Measurements from ENCODE around the gene ADAM22. TPM values are rescaled to one million over a fixed set of nuclear protein-coding genes. Genes with fewer than 3 reads are reported as not detected.
A peak's percentile ranks its signal among the peaks of the same experiment; 100 is the strongest.

The ADAM22 gene
- total RNA-seq, 1 experiment from 2014 or later: 7.1 TPM

DNA sequence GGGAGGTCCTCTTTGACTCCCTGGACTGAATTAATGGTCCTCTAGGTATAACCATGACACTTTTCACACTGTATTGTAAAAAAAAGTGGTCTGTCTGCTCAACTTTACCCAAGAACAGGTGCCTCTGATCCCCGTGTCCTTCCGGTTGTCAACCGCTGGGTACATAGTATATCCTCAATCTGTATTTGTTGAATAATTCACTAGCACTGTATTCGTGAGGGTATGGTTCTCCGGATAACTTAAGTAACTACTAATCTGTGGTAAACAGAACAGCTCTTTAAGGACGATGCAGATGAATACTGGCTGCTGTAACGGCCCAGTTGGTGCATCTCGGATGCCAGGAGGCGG, 472 bp upstream of the ADAM22 start:
- Histone ChIP-seq H3K36me3 (ENCODE audit: insufficient read depth, low read length, poor library complexity, severe bottlenecking) (no peaks in the 10 kb centered on the region), H3K27me3 (replicated peaks; ENCODE audit: insufficient read depth, low read depth, low read length, poor library complexity) (no peaks in the 10 kb centered on the region), H3K27ac (ENCODE audit: low read depth, low read length, poor library complexity, severe bottlenecking) (no peak overlapping the region), H3K4me3 (ENCODE audit: low read depth, low read length, poor library complexity, severe bottlenecking) (peak overlapping the region; percentile 93), H3K9me3 (ENCODE audit: low read depth, low read length, poor library complexity, severe bottlenecking) (no peaks in the 10 kb centered on the region), H3K4me1 (ENCODE audit: insufficient read depth, low read length, poor library complexity, severe bottlenecking) (no peaks in the 10 kb centered on the region)
- CTCF ChIA-PET: interaction anchor here (0.5 to 1.3 kb wide), 2 partner anchors 236 to 1007 kb away, joined by 3 to 7 read pairs; no protein-coding TSS in a partner anchor
- no peak for DNase-seq (ENCODE audit: low spot score)
- no TSS peak for BruUV-seq (replicated peaks)
- POLR2A ChIA-PET (ENCODE audit: low non-redundant PET): interaction anchor here (0.6 kb wide), 1 partner anchor 26 kb away, joined by 3 read pairs; no protein-coding TSS in a partner anchor
- intact Hi-C loops (cut with micrococcal nuclease; ENCODE audit: unreplicated experiment): loop anchor here (10.0 kb wide), 1 partner anchor 171 kb away; no protein-coding TSS in a partner anchor
- TF ChIP-seq EZH2 (IDR thresholded peaks at IDR 0.05; ENCODE audit: borderline replicate concordance, low read depth, low read length, poor library complexity, severe bottlenecking): no peak
- no peak for TF ChIP-seq CTCF (conservative IDR thresholded peaks at IDR 0.05; ENCODE audit: low read depth, low read length)

- DNase-seq (ENCODE audit: low spot score): peak; percentile 52
- Histone ChIP-seq H3K4me1 (ENCODE audit: insufficient read depth, low read length, poor library complexity, severe bottlenecking) (no peaks in the 10 kb centered on the region), H3K9me3 (ENCODE audit: low read depth, low read length, poor library complexity, severe bottlenecking) (no peaks in the 10 kb centered on the region), H3K36me3 (ENCODE audit: insufficient read depth, low read length, poor library complexity, severe bottlenecking) (no peaks in the 10 kb centered on the region), H3K4me3 (ENCODE audit: low read depth, low read length, poor library complexity, severe bottlenecking) (peak overlapping the region; percentile 93), H3K27me3 (replicated peaks; ENCODE audit: insufficient read depth, low read depth, low read length, poor library complexity) (no peaks in the 10 kb centered on the region), H3K27ac (ENCODE audit: low read depth, low read length, poor library complexity, severe bottlenecking) (peak overlapping the region; percentile 55)
- intact Hi-C loops (cut with micrococcal nuclease; ENCODE audit: unreplicated experiment): loop anchor here (10.0 kb wide), 1 partner anchor 170 kb away; no protein-coding TSS in a partner anchor
- ChIA-PET POLR2A (ENCODE audit: low non-redundant PET) (interaction anchor here (0.7 kb wide), 1 partner anchor 151 kb away, joined by 3 read pairs; no protein-coding TSS in a partner anchor), CTCF (no interaction called here)
- BruUV-seq (replicated peaks): no TSS peak
- TF ChIP-seq CTCF (conservative IDR thresholded peaks at IDR 0.05; ENCODE audit: low read depth, low read length): no peak
- no peak for TF ChIP-seq EZH2 (IDR thresholded peaks at IDR 0.05; ENCODE audit: borderline replicate concordance, low read depth, low read length, poor library complexity, severe bottlenecking)
Measured at GRCh38 chr7:87934699-87935383, 790 bp downstream of the ADAM22 start.

GRCh38 chr7:87935384-87935706, 1.3 kb downstream of the ADAM22 start:
- DNase-seq (ENCODE audit: low spot score): no peak
- no peaks in the 10 kb centered on the region for H3K36me3 ChIP-seq (ENCODE audit: insufficient read depth, low read length, poor library complexity, severe bottlenecking)
- CTCF ChIA-PET: no interaction called here
- intact Hi-C loops (cut with micrococcal nuclease; ENCODE audit: unreplicated experiment): loop anchor here (10.0 kb wide), 1 partner anchor 169 kb away; no protein-coding TSS in a partner anchor
- H3K27me3 ChIP-seq (replicated peaks; ENCODE audit: insufficient read depth, low read depth, low read length, poor library complexity): no peaks in the 10 kb centered on the region
- POLR2A ChIA-PET (ENCODE audit: low non-redundant PET): no interaction called here
- no peak overlapping the region for H3K27ac ChIP-seq (ENCODE audit: low read depth, low read length, poor library complexity, severe bottlenecking)
- peak overlapping the region; percentile 93 for H3K4me3 ChIP-seq (ENCODE audit: low read depth, low read length, poor library complexity, severe bottlenecking)
- H3K4me1 ChIP-seq (ENCODE audit: insufficient read depth, low read length, poor library complexity, severe bottlenecking): no peaks in the 10 kb centered on the region
- H3K9me3 ChIP-seq (ENCODE audit: low read depth, low read length, poor library complexity, severe bottlenecking): no peaks in the 10 kb centered on the region
- no TSS peak for BruUV-seq (replicated peaks)
- TF ChIP-seq EZH2 (IDR thresholded peaks at IDR 0.05; ENCODE audit: borderline replicate concordance, low read depth, low read length, poor library complexity, severe bottlenecking) (no peak), CTCF (conservative IDR thresholded peaks at IDR 0.05; ENCODE audit: low read depth, low read length) (no peak)

All from A673 (cell line).